Panc1 (cell line): ENCODE measurements around the gene ZBTB20. TPM values are rescaled to one million over a fixed set of nuclear protein-coding genes. Genes with fewer than 3 reads are reported as not detected.

Source experiments
- ATAC-seq: fragments of 200-7000 bp; cut with Tn5 transposase; 2 replicates; pipeline ENCODE4 v1.9.1; 2020; ENCODE audit warnings: mild to moderate bottlenecking, moderate library complexity
- BruUV-seq: library from RNA; stranded (reverse); fragments of 400-500 nt; replicated peaks from 2 replicates; lab custom pipeline; 2021; lab: Mats Ljungman, UMichigan
- CTCF ChIA-PET: fragments of 300-600 bp; sonication (Branson Sonifier 250); formaldehyde crosslinking; loops from one replicate; lab custom pipeline; 2022; ENCODE audit warnings: antibody characterized with exemption; lab: Charles Lee
- POLR2A ChIA-PET: fragments of 300-600 bp; sonication (Branson Sonifier 250); formaldehyde crosslinking; loops from one replicate; lab custom pipeline; 2022; ENCODE audit warnings: antibody characterized with exemption; lab: Charles Lee
- DNase-seq: peaks from one replicate; pipeline ENCODE4 v3.0.0-alpha.2; 2010; ENCODE audit warnings: low read depth, low spot score
- H3K27ac ChIP-seq: 2 replicates; pipeline ENCODE4 v1.5.1; 2011; ENCODE audit warnings: mild to moderate bottlenecking, low read length, inconsistent platforms
- H3K27me3 ChIP-seq: fragments of 200-500 bp; sonication (Bioruptor generic); 2 replicates; pipeline ENCODE4 v1.6.0; 2014; ENCODE audit warnings: low read length, inconsistent platforms; ENCODE audit not compliant: control insufficient read depth, insufficient read depth
- H3K36me3 ChIP-seq: fragments of 200-500 bp; sonication (Bioruptor generic); 2 replicates; pipeline ENCODE4 v1.5.1; 2014; ENCODE audit warnings: inconsistent platforms, mild to moderate bottlenecking, low read length, moderate library complexity; ENCODE audit not compliant: control insufficient read depth, insufficient read depth
- H3K4me1 ChIP-seq: 2 replicates; pipeline ENCODE4 v1.5.1; 2011; ENCODE audit warnings: inconsistent platforms, mild to moderate bottlenecking, low read length, moderate library complexity; ENCODE audit not compliant: control insufficient read depth, insufficient read depth
- H3K4me3 ChIP-seq, 2 experiments: 2 replicates each; pipeline ENCODE4 v1.5.1; 2011 to 2012; ENCODE audit warnings: low read depth in 2 of 2, low read length in 2 of 2, mild to moderate bottlenecking in 2 of 2, inconsistent platforms in 1 of 2, moderate library complexity in 1 of 2
- H3K9me3 ChIP-seq: fragments of 200-500 bp; sonication (Bioruptor generic); 2 replicates; pipeline ENCODE4 v1.5.1; 2014; ENCODE audit warnings: low read depth, mild to moderate bottlenecking, inconsistent platforms, low read length, moderate library complexity; ENCODE audit not compliant: control insufficient read depth, insufficient read depth
- POLR2AphosphoS5 ChIP-seq: IDR thresholded peaks from 2 replicates; pipeline ENCODE4 v1.6.1; 2012; ENCODE audit warnings: mild to moderate bottlenecking, low read depth, low read length, moderate library complexity
- SIN3A ChIP-seq: IDR thresholded peaks from 2 replicates; pipeline ENCODE4 v1.6.1; 2012; ENCODE audit warnings: low read depth, mild to moderate bottlenecking, low read length, moderate library complexity, borderline replicate concordance; ENCODE audit not compliant: insufficient read depth
- TCF7L2 ChIP-seq: IDR thresholded peaks from 2 replicates; pipeline ENCODE4 v1.6.1; 2011; ENCODE audit warnings: mild to moderate bottlenecking, low read depth, low read length, inconsistent platforms
- in situ Hi-C: cut with HindIII; loops from 2 replicates; pipeline ENCODE4 v1.10.0; 2016; ENCODE audit warnings: low sequenced_read_pairs, low pct_unique_long_range_greater_than_20kb
- intact Hi-C: fragments of 100-400 bp; cut with micrococcal nuclease; formaldehyde crosslinking; loops from one replicate; pipeline ENCODE4 v1.10.0; 2022; ENCODE audit not compliant: unreplicated experiment
- total RNA-seq: library from RNA; stranded (reverse); gene quantifications from one replicate; pipeline ENCODE4 v1.2.1, GENCODE V29; 2021; ENCODE audit not compliant: unreplicated experiment
- TF ChIP-seq, protein P1 (sequence below), 2 experiments: IDR thresholded peaks; 2 replicates each; pipeline ENCODE4 v1.6.1; 2011 to 2012; ENCODE audit warnings: low read depth in 2 of 2, control low read depth in 1 of 2, low read length in 1 of 2, mild to moderate bottlenecking in 1 of 2, moderate library complexity in 1 of 2; ENCODE audit not compliant: insufficient read depth in 1 of 2
- TF ChIP-seq, protein P2 (sequence below): fragments of 450-650 bp; IDR thresholded peaks from 2 replicates; pipeline ENCODE4 v1.5.1; 2017; ENCODE audit warnings: mild to moderate bottlenecking

The ZBTB20 gene
- total RNA-seq, 1 experiment from 2014 or later: 4.1 TPM

DNA sequence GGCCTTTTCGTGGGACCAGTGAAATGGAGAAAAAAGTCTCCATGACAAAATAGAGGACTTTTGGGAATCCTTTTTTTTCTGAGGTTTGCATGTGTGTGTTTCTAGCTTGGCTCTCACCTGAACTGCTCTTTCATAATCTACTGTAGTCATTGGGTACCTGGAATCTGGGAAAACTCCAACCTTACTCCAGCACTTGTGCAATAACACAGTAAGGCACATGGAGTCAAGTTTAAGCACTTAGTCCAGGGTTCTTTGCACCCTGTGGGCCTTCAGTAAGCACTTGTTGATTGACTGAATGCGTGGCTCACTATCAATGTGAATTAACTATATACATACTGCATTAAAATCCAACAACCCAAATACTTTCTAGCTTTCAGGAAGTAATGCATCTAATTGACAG is 299.5 kb downstream of the ZBTB20 start:
- in situ Hi-C loops: no loop called here
- DNase-seq: no peak

DNA sequence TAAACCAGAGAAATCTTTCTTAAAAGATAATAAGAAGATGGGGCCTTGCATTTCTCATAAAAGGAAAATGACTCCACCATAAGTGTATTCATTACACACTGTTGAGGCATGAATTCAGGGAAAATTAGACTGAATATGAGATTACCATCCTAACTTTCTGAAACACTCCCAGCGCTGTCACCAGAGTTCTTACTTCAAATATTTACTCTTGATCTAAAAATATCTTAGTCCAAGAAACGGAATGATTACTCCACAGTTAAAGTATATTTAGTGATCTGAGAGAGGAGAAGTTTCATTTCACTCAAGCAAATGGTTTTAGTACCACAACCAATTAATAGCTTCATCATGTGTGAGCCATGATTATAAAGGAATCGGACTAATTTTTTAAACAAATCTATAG is 300.3 kb downstream of the ZBTB20 start:
- CTCF ChIA-PET: no interaction called here
- in situ Hi-C loops: no loop called here

More for the DNA sequence above, 299.5 kb downstream of the ZBTB20 start:
- Histone ChIP-seq H3K27ac (no peak overlapping the region), H3K9me3 (no peaks in the 10 kb centered on the region), H3K27me3 (no peaks in the 10 kb centered on the region), H3K4me3 (no peak overlapping the region), H3K4me1 (no peaks in the 10 kb centered on the region), H3K36me3 (no peaks in the 10 kb centered on the region)
- CTCF ChIA-PET: no interaction called here
- TF ChIP-seq, protein P1, sequence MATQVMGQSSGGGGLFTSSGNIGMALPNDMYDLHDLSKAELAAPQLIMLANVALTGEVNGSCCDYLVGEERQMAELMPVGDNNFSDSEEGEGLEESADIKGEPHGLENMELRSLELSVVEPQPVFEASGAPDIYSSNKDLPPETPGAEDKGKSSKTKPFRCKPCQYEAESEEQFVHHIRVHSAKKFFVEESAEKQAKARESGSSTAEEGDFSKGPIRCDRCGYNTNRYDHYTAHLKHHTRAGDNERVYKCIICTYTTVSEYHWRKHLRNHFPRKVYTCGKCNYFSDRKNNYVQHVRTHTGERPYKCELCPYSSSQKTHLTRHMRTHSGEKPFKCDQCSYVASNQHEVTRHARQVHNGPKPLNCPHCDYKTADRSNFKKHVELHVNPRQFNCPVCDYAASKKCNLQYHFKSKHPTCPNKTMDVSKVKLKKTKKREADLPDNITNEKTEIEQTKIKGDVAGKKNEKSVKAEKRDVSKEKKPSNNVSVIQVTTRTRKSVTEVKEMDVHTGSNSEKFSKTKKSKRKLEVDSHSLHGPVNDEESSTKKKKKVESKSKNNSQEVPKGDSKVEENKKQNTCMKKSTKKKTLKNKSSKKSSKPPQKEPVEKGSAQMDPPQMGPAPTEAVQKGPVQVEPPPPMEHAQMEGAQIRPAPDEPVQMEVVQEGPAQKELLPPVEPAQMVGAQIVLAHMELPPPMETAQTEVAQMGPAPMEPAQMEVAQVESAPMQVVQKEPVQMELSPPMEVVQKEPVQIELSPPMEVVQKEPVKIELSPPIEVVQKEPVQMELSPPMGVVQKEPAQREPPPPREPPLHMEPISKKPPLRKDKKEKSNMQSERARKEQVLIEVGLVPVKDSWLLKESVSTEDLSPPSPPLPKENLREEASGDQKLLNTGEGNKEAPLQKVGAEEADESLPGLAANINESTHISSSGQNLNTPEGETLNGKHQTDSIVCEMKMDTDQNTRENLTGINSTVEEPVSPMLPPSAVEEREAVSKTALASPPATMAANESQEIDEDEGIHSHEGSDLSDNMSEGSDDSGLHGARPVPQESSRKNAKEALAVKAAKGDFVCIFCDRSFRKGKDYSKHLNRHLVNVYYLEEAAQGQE (IDR thresholded peaks at IDR 0.05; ENCODE audit: insufficient read depth in 1 of 2, low read depth in 2 of 2, low read length in 1 of 2): no peak
- TF ChIP-seq SIN3A (no peak), POLR2AphosphoS5 (no peak)
- TF ChIP-seq, protein P2, sequence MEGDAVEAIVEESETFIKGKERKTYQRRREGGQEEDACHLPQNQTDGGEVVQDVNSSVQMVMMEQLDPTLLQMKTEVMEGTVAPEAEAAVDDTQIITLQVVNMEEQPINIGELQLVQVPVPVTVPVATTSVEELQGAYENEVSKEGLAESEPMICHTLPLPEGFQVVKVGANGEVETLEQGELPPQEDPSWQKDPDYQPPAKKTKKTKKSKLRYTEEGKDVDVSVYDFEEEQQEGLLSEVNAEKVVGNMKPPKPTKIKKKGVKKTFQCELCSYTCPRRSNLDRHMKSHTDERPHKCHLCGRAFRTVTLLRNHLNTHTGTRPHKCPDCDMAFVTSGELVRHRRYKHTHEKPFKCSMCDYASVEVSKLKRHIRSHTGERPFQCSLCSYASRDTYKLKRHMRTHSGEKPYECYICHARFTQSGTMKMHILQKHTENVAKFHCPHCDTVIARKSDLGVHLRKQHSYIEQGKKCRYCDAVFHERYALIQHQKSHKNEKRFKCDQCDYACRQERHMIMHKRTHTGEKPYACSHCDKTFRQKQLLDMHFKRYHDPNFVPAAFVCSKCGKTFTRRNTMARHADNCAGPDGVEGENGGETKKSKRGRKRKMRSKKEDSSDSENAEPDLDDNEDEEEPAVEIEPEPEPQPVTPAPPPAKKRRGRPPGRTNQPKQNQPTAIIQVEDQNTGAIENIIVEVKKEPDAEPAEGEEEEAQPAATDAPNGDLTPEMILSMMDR: no peak
- intact Hi-C loops: no loop called here
- no TSS peak for BruUV-seq
- POLR2A ChIA-PET: no interaction called here
- ATAC-seq: no peak

More for the DNA sequence above, 300.3 kb downstream of the ZBTB20 start:
- ATAC-seq: no peak
- H3K36me3 ChIP-seq: no peaks in the 10 kb centered on the region
- no peaks in the 10 kb centered on the region for H3K4me1 ChIP-seq
- H3K9me3 ChIP-seq: no peaks in the 10 kb centered on the region
- no peak overlapping the region for H3K4me3 ChIP-seq
- POLR2A ChIA-PET: no interaction called here
- intact Hi-C loops: no loop called here
- BruUV-seq: no TSS peak
- no peak overlapping the region for H3K27ac ChIP-seq
- no peaks in the 10 kb centered on the region for H3K27me3 ChIP-seq
- no peak for DNase-seq
- TF ChIP-seq, protein P2: no peak
- TF ChIP-seq, protein P1 (IDR thresholded peaks at IDR 0.05; ENCODE audit: insufficient read depth in 1 of 2, low read depth in 2 of 2, low read length in 1 of 2): no peak
- TF ChIP-seq TCF7L2 (no peak), POLR2AphosphoS5 (no peak), SIN3A (no peak)
